RPMI8226 (cell line): Measurements from ENCODE around the gene IL22.
"Not testable (repeated sequence)": the region's sequence is repeated elsewhere in the genome, so short reads cannot be mapped to it uniquely, and the experiment has no call there.

Experiments used
- DNase-seq: peaks from one replicate; pipeline ENCODE4 v3.0.0-alpha.2; 2015

Gene IL22

GRCh38 chr12:68225576-68226476 is 27.6 kb downstream of the IL22 start, which contains the start of gene IL26:
TSS of gene IL26 (minus strand) at chr12:68225810. CDS start at chr12:68225756, 54 bp downstream.
- no peak for DNase-seq

- no peak for DNase-seq
These were observed 28.7 kb downstream of the IL22 start for GRCh38 chr12:68224613-68225285.

- peak; percentile 46 for DNase-seq
These were observed 30.2 kb downstream of the IL22 start for GRCh38 chr12:68223067-68223747.

GRCh38 chr12:68222326-68222725 is 31.1 kb downstream of the IL22 start:
- DNase-seq, result no peak

GRCh38 chr12:68221497-68221896 is 31.9 kb downstream of the IL22 start:
- DNase-seq, result no peak

- DNase-seq, result no peak
These were observed 42.5 kb downstream of the IL22 start for GRCh38 chr12:68210875-68211274.

GRCh38 chr12:68209048-68209728 is 44.2 kb downstream of the IL22 start:
- DNase-seq, result not testable (repeated sequence)

GRCh38 chr12:68207276-68207675 is 46.1 kb downstream of the IL22 start:
- no peak for DNase-seq

- DNase-seq, result no peak
These were observed 47.0 kb downstream of the IL22 start for GRCh38 chr12:68206446-68206845.

GRCh38 chr12:68203460-68203875 is 49.9 kb downstream of the IL22 start:
- no peak for DNase-seq

- DNase-seq, result no peak
These were observed 52.5 kb downstream of the IL22 start for GRCh38 chr12:68200854-68201253.

- no peak for DNase-seq
These were observed 54.3 kb downstream of the IL22 start for GRCh38 chr12:68199127-68199526.

GRCh38 chr12:68198507-68199086 is 54.8 kb downstream of the IL22 start:
- no peak for DNase-seq
